Prostate gland (tissue), 2 donors: ENCODE results near the gene MMP17. TPM values are rescaled to one million over a fixed set of nuclear protein-coding genes. Genes with fewer than 3 reads are reported as not detected.

Experiments used
- DNase-seq: peaks from one replicate; pipeline ENCODE4 v3.0.0-alpha.2; 2019; ENCODE audit warnings: low spot score
- H3K27ac ChIP-seq, 2 donors: fragments of 200-600 bp; sonication (generic); 2 replicates each; pipeline ENCODE4 v1.5.1; 2017 to 2019
- H3K27me3 ChIP-seq: fragments of 200-600 bp; sonication (generic); replicated peaks from 2 replicates; pipeline ENCODE4 v1.5.1; 2019; ENCODE audit not compliant: insufficient read depth
- H3K36me3 ChIP-seq, 2 donors: fragments of 200-600 bp; sonication (generic); 1 replicate in 1 of 2; 2 replicates in 1 of 2; pipeline versions ENCODE4 v1.5.1 to v1.8.1; 2017 to 2019
- H3K4me1 ChIP-seq: fragments of 200-600 bp; sonication (generic); replicated peaks from 2 replicates; pipeline ENCODE4 v1.5.1; 2019
- H3K4me3 ChIP-seq, 2 donors: fragments of 200-600 bp; sonication (generic); 2 replicates each; pipeline ENCODE4 v1.5.1; 2017 to 2019
- H3K9me3 ChIP-seq: fragments of 200-600 bp; sonication (generic); 2 replicates; pipeline ENCODE4 v1.5.1; 2017
- CTCF ChIP-seq, 4 experiments: fragments of 200-600 bp in 2 of 4; fragments of 450-650 bp in 2 of 4; sonication (generic) in 2 of 4; IDR thresholded peaks; 1 replicate in 3 of 4; 2 replicates in 1 of 4; pipeline ENCODE4 v1.5.1; 2016 to 2019; ENCODE audit warnings: antibody characterized with exemption in 4 of 4, mild to moderate bottlenecking in 2 of 4, moderate library complexity in 2 of 4
- POLR2A ChIP-seq: fragments of 450-650 bp; IDR thresholded peaks from one replicate; pipeline ENCODE4 v1.6.1; 2016; ENCODE audit warnings: antibody characterized with exemption, mild to moderate bottlenecking
- POLR2AphosphoS5 ChIP-seq: sonication (generic); formaldehyde crosslinking; IDR thresholded peaks from one replicate; pipeline ENCODE4 v1.6.1; 2017; ENCODE audit warnings: antibody characterized with exemption
- WGBS: methylation state at CpG from one replicate; pipeline ENCODE4 v1.1.5; 2018; 5-methylcytosine and 5-hydroxymethylcytosine counted together
- intact Hi-C: fragments of 100-400 bp; cut with DNase I; formaldehyde crosslinking; loops from one replicate; pipeline ENCODE4 v1.14.2; 2022
- total RNA-seq, 2 donors: library from RNA; depleted of rRNA; stranded (reverse); fragments of >200 nt; gene quantifications; one replicate each; pipeline ENCODE4 v1.1.0, GENCODE V29; 2016

The MMP17 gene
- total RNA-seq, 2 donors from 2014 or later, result 1.1 to 35.7 TPM

GRCh38 chr12:131851741-131852550 lies 23.8 kb downstream of the MMP17 start:
- DNase-seq, result no peak
- H3K4me3 ChIP-seq, result no peak overlapping the region
- no peaks in the 10 kb centered on the region for H3K9me3 ChIP-seq
- WGBS, result 86% methylated on average over 37 of the region's 37 CpGs
- TF ChIP-seq POLR2A (no peak), POLR2AphosphoS5 (no peak), CTCF (IDR thresholded peaks at IDR 0.05) (no peak)
- H3K4me1 ChIP-seq, result no peaks in the 10 kb centered on the region
- H3K27ac ChIP-seq, result no peak overlapping the region
- peaks cover 5% of the 10 kb centered on the region for H3K27me3 ChIP-seq
- intact Hi-C loops, result loop anchor here (5.0 kb wide), 1 partner anchor 150 kb away; no protein-coding TSS in a partner anchor
- H3K36me3 ChIP-seq, result no peaks in the 10 kb centered on the region

- Histone ChIP-seq H3K4me3 (no peak overlapping the region), H3K9me3 (no peaks in the 10 kb centered on the region), H3K36me3 (no peaks in the 10 kb centered on the region), H3K27me3 (peaks cover 5% of the 10 kb centered on the region), H3K4me1 (no peaks in the 10 kb centered on the region), H3K27ac (no peak overlapping the region)
- no peak for DNase-seq
- WGBS, result 61% methylated on average over 19 of the region's 24 CpGs
- intact Hi-C loops, result loop anchor here (5.0 kb wide), 1 partner anchor 150 kb away; no protein-coding TSS in a partner anchor
- TF ChIP-seq POLR2AphosphoS5, result no peak
- TF ChIP-seq POLR2A, result no peak
- no peak for TF ChIP-seq CTCF (IDR thresholded peaks at IDR 0.05)
Measured at GRCh38 chr12:131852551-131853299, 24.5 kb downstream of the MMP17 start.

- intact Hi-C loops, result loop anchor here (5.0 kb wide), 1 partner anchor 148 kb away; no protein-coding TSS in a partner anchor
- H3K9me3 ChIP-seq, result no peaks in the 10 kb centered on the region
- peaks cover 5% of the 10 kb centered on the region for H3K27me3 ChIP-seq
- no peak overlapping the region for H3K4me3 ChIP-seq
- H3K27ac ChIP-seq, result no peak overlapping the region
- H3K4me1 ChIP-seq, result no peaks in the 10 kb centered on the region
- H3K36me3 ChIP-seq, result no peaks in the 10 kb centered on the region
- WGBS, result 86% methylated on average over 35 of the region's 35 CpGs
- TF ChIP-seq POLR2A (no peak), CTCF (IDR thresholded peaks at IDR 0.05) (no peak), POLR2AphosphoS5 (no peak)
- DNase-seq, result no peak
Measured at GRCh38 chr12:131853832-131854797, 25.9 kb downstream of the MMP17 start.

- H3K27ac ChIP-seq, result no peak overlapping the region
- TF ChIP-seq POLR2AphosphoS5, result no peak
- TF ChIP-seq CTCF (IDR thresholded peaks at IDR 0.05), result no peak
- TF ChIP-seq POLR2A, result no peak
- peaks cover 5% of the 10 kb centered on the region for H3K27me3 ChIP-seq
- no peak overlapping the region for H3K4me3 ChIP-seq
- no peak for DNase-seq
- intact Hi-C loops, result loop anchor here (5.0 kb wide), 1 partner anchor 147 kb away; no protein-coding TSS in a partner anchor
- 89% methylated on average over 16 of the region's 16 CpGs for WGBS
- no peaks in the 10 kb centered on the region for H3K9me3 ChIP-seq
- H3K4me1 ChIP-seq, result no peaks in the 10 kb centered on the region
- H3K36me3 ChIP-seq, result no peaks in the 10 kb centered on the region
Measured at GRCh38 chr12:131854861-131855476, 26.8 kb downstream of the MMP17 start.
